ENCODE results near the gene KIF16B.

DNA sequence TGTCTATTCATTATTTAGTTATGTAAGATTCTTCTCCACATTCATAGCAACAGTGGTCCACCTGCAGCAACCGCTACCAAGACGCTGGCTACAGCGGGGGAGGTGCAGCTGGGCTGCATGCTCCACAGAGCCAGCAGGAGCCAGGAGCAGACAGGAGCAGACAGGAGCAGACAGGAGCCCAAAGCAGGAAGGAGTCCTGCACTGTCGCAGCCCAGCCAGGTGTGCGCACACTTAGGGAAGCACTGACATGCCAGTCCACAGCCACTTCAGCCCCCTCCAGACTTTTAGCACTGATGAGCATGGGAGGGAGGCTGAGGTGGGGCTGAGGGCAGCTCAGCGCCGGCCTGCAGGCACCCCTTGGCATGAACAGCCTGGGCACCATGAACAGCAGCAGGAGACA, 19.6 kb downstream of the KIF16B start:
- TF ChIP-seq RNF2 (IDR thresholded peaks at IDR 0.05; ENCODE audit: borderline replicate concordance, low read depth, low read length, missing control alignments, poor library complexity, severe bottlenecking): no peak
- TF ChIP-seq RFX5 (IDR thresholded peaks at IDR 0.05; ENCODE audit: borderline replicate concordance, low read depth, low read length): no peak
- TF ChIP-seq MAFK (IDR thresholded peaks at IDR 0.05; ENCODE audit: low read depth, low read length): no peak
- TF ChIP-seq, protein P1, sequence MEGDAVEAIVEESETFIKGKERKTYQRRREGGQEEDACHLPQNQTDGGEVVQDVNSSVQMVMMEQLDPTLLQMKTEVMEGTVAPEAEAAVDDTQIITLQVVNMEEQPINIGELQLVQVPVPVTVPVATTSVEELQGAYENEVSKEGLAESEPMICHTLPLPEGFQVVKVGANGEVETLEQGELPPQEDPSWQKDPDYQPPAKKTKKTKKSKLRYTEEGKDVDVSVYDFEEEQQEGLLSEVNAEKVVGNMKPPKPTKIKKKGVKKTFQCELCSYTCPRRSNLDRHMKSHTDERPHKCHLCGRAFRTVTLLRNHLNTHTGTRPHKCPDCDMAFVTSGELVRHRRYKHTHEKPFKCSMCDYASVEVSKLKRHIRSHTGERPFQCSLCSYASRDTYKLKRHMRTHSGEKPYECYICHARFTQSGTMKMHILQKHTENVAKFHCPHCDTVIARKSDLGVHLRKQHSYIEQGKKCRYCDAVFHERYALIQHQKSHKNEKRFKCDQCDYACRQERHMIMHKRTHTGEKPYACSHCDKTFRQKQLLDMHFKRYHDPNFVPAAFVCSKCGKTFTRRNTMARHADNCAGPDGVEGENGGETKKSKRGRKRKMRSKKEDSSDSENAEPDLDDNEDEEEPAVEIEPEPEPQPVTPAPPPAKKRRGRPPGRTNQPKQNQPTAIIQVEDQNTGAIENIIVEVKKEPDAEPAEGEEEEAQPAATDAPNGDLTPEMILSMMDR (IDR thresholded peaks at IDR 0.05; ENCODE audit: control extremely low read depth in 1 of 3, insufficient read depth in 1 of 3, low read depth in 1 of 3, low read length in 3 of 3): no peak
- TF ChIP-seq SIX5 (IDR thresholded peaks at IDR 0.05; ENCODE audit: low read depth, low read length): no peak
- no peak for TF ChIP-seq TCF12 (IDR thresholded peaks at IDR 0.05; ENCODE audit: low read depth, low read length)
- no peak for TF ChIP-seq FOSL1 (IDR thresholded peaks at IDR 0.05; ENCODE audit: insufficient read depth, low read depth, low read length)
- no peak for TF ChIP-seq JUND (IDR thresholded peaks at IDR 0.05; ENCODE audit: low read length)
- TF ChIP-seq KDM5A (IDR thresholded peaks at IDR 0.05; ENCODE audit: low read length): no peak
- TF ChIP-seq JUN (IDR thresholded peaks at IDR 0.05; ENCODE audit: low read depth, low read length): no peak

All from H1 (cell line).